HEK293 (cell line): ENCODE measurements around the gene CYB5R3.

Experiments used
- GLIS1 ChIP-seq: fragments of 450-650 bp; formaldehyde crosslinking; IDR thresholded peaks from 2 replicates; pipeline ENCODE4 v1.5.1; 2016; ENCODE audit warnings: missing biosample characterization, missing genetic modification characterization
- KLF16 ChIP-seq: fragments of 450-650 bp; formaldehyde crosslinking; IDR thresholded peaks from 2 replicates; pipeline ENCODE4 v1.5.1; 2017; ENCODE audit warnings: missing biosample characterization, missing genetic modification characterization
- SCRT1 ChIP-seq: fragments of 450-650 bp; formaldehyde crosslinking; IDR thresholded peaks from 2 replicates; pipeline ENCODE4 v1.5.1; 2016; ENCODE audit warnings: missing biosample characterization, missing genetic modification characterization, borderline replicate concordance
- SP2 ChIP-seq: fragments of 450-650 bp; formaldehyde crosslinking; IDR thresholded peaks from 2 replicates; pipeline ENCODE4 v1.5.1; 2016; ENCODE audit warnings: missing biosample characterization, missing genetic modification characterization
- TRIM28 ChIP-seq: IDR thresholded peaks from 2 replicates; pipeline ENCODE4 v1.6.1; 2011; ENCODE audit warnings: low read length, control low read depth, borderline replicate concordance
- ZFP3 ChIP-seq: fragments of 450-650 bp; formaldehyde crosslinking; IDR thresholded peaks from 2 replicates; pipeline ENCODE4 v1.5.1; 2016; ENCODE audit warnings: low read depth, missing biosample characterization, missing genetic modification characterization
- ZNF133 ChIP-seq: fragments of 450-650 bp; formaldehyde crosslinking; IDR thresholded peaks from 2 replicates; pipeline ENCODE4 v1.5.1; 2016; ENCODE audit warnings: missing biosample characterization, missing genetic modification characterization
- ZNF146 ChIP-seq: fragments of 450-650 bp; formaldehyde crosslinking; IDR thresholded peaks from 2 replicates; pipeline ENCODE4 v1.5.1; 2016; ENCODE audit warnings: missing biosample characterization, missing genetic modification characterization
- ZNF221 ChIP-seq: fragments of 450-650 bp; formaldehyde crosslinking; IDR thresholded peaks from 2 replicates; pipeline ENCODE4 v1.5.1; 2017; ENCODE audit warnings: missing biosample characterization, missing genetic modification characterization, borderline replicate concordance
- ZNF23 ChIP-seq: fragments of 450-650 bp; formaldehyde crosslinking; IDR thresholded peaks from 2 replicates; pipeline ENCODE4 v1.5.1; 2016; ENCODE audit warnings: missing biosample characterization, missing genetic modification characterization, borderline replicate concordance
- ZNF239 ChIP-seq: fragments of 450-650 bp; formaldehyde crosslinking; IDR thresholded peaks from 2 replicates; pipeline ENCODE4 v1.5.1; 2016; ENCODE audit warnings: missing biosample characterization, missing genetic modification characterization
- ZNF335 ChIP-seq: fragments of 450-650 bp; formaldehyde crosslinking; conservative IDR thresholded peaks from 2 replicates; pipeline ENCODE4 v1.5.1; 2016; ENCODE audit warnings: missing biosample characterization, missing genetic modification characterization
- ZNF37A ChIP-seq: fragments of 450-650 bp; IDR thresholded peaks from 2 replicates; pipeline ENCODE4 v1.5.1; 2018; ENCODE audit warnings: missing biosample characterization, missing genetic modification characterization
- ZNF404 ChIP-seq: fragments of 450-650 bp; formaldehyde crosslinking; IDR thresholded peaks from 2 replicates; pipeline ENCODE4 v1.5.1; 2017; ENCODE audit warnings: missing biosample characterization, missing genetic modification characterization
- ZNF48 ChIP-seq: fragments of 450-650 bp; formaldehyde crosslinking; IDR thresholded peaks from 2 replicates; pipeline ENCODE4 v1.5.1; 2016; ENCODE audit warnings: missing biosample characterization, missing genetic modification characterization
- ZNF514 ChIP-seq: fragments of 450-650 bp; formaldehyde crosslinking; IDR thresholded peaks from 2 replicates; pipeline ENCODE4 v1.5.1; 2016; ENCODE audit warnings: missing biosample characterization, missing genetic modification characterization
- ZNF529 ChIP-seq: fragments of 450-650 bp; formaldehyde crosslinking; IDR thresholded peaks from 2 replicates; pipeline ENCODE4 v1.5.1; 2017; ENCODE audit warnings: missing genetic modification characterization, missing biosample characterization; ENCODE audit not compliant: insufficient replicate concordance
- ZNF610 ChIP-seq: fragments of 450-650 bp; formaldehyde crosslinking; IDR thresholded peaks from 2 replicates; pipeline ENCODE4 v1.5.1; 2016; ENCODE audit warnings: missing biosample characterization, missing genetic modification characterization, borderline replicate concordance
- ZNF626 ChIP-seq: fragments of 450-650 bp; sonication (Bioruptor Pico); formaldehyde crosslinking; IDR thresholded peaks from 2 replicates; pipeline ENCODE4 v1.5.1; 2018; ENCODE audit warnings: missing biosample characterization, missing genetic modification characterization, inconsistent platforms
- ZNF677 ChIP-seq: fragments of 450-650 bp; IDR thresholded peaks from 2 replicates; pipeline ENCODE4 v1.5.0; 2018; ENCODE audit warnings: missing biosample characterization, mild to moderate bottlenecking, missing genetic modification characterization, moderate library complexity
- ZNF791 ChIP-seq: fragments of 450-650 bp; formaldehyde crosslinking; IDR thresholded peaks from 2 replicates; pipeline ENCODE4 v1.5.1; 2016; ENCODE audit warnings: missing biosample characterization, missing genetic modification characterization
- ZXDB ChIP-seq: fragments of 450-650 bp; formaldehyde crosslinking; IDR thresholded peaks from 2 replicates; pipeline ENCODE4 v1.5.1; 2016; ENCODE audit warnings: missing biosample characterization, missing genetic modification characterization
- TF ChIP-seq, protein P1 (sequence below): fragments of 450-650 bp; formaldehyde crosslinking; conservative IDR thresholded peaks from 2 replicates; pipeline ENCODE4 v1.5.1; 2016; ENCODE audit warnings: low read depth, missing biosample characterization, missing genetic modification characterization
- TF ChIP-seq, protein P2 (sequence below): fragments of 450-650 bp; IDR thresholded peaks from 2 replicates; pipeline ENCODE4 v1.5.1; 2018; ENCODE audit warnings: missing biosample characterization, mild to moderate bottlenecking, missing genetic modification characterization
- TF ChIP-seq, protein P3 (sequence below): fragments of 450-650 bp; formaldehyde crosslinking; IDR thresholded peaks from 2 replicates; pipeline ENCODE4 v1.5.1; 2017; ENCODE audit warnings: missing biosample characterization, missing genetic modification characterization
- TF ChIP-seq, protein P4 (sequence below): fragments of 450-650 bp; formaldehyde crosslinking; IDR thresholded peaks from 2 replicates; pipeline ENCODE4 v1.5.1; 2016; ENCODE audit warnings: missing biosample characterization, missing genetic modification characterization
- TF ChIP-seq, protein P5 (sequence below): fragments of 450-650 bp; formaldehyde crosslinking; IDR thresholded peaks from 2 replicates; pipeline ENCODE4 v1.5.1; 2016; ENCODE audit warnings: missing biosample characterization, missing genetic modification characterization

Gene CYB5R3

DNA sequence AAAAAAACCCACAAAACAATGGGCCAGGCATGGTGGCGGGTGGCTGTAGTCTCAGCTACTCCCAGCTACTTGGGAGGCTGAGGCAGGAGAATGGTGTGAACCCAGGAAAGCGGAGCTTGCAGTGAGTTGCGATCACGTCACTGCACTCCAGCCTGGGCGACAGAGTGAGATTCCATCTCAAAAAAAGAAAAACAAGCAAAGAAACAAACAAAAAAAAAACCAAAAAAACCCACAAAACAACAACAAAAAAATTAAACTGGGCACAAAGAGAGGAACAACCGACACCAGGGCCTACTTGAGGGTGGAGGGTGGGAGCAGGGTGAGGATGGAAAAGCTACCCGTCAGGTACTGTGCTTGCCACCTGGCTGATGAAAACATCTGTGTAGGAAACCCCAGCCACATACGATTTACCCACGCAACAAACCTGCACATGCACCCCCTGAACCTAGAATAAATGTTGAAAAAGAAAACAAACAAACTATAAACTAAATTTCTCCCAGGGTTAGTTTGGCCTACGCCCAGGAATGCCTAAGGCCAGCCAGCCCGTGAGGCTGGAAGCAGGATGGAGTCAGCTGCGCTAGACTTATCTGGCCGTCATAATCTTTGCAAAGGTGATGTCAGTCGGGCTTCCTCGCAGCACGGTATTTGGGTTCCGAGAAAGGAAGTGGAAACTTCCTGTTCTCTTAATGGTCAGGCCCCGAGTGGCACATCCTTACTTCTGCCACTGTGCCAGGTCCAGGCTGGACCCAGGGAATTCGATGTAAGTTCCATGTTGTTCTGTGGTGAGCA lies 21.9 kb upstream of the CYB5R3 start (continued):
- TF ChIP-seq, protein P1, sequence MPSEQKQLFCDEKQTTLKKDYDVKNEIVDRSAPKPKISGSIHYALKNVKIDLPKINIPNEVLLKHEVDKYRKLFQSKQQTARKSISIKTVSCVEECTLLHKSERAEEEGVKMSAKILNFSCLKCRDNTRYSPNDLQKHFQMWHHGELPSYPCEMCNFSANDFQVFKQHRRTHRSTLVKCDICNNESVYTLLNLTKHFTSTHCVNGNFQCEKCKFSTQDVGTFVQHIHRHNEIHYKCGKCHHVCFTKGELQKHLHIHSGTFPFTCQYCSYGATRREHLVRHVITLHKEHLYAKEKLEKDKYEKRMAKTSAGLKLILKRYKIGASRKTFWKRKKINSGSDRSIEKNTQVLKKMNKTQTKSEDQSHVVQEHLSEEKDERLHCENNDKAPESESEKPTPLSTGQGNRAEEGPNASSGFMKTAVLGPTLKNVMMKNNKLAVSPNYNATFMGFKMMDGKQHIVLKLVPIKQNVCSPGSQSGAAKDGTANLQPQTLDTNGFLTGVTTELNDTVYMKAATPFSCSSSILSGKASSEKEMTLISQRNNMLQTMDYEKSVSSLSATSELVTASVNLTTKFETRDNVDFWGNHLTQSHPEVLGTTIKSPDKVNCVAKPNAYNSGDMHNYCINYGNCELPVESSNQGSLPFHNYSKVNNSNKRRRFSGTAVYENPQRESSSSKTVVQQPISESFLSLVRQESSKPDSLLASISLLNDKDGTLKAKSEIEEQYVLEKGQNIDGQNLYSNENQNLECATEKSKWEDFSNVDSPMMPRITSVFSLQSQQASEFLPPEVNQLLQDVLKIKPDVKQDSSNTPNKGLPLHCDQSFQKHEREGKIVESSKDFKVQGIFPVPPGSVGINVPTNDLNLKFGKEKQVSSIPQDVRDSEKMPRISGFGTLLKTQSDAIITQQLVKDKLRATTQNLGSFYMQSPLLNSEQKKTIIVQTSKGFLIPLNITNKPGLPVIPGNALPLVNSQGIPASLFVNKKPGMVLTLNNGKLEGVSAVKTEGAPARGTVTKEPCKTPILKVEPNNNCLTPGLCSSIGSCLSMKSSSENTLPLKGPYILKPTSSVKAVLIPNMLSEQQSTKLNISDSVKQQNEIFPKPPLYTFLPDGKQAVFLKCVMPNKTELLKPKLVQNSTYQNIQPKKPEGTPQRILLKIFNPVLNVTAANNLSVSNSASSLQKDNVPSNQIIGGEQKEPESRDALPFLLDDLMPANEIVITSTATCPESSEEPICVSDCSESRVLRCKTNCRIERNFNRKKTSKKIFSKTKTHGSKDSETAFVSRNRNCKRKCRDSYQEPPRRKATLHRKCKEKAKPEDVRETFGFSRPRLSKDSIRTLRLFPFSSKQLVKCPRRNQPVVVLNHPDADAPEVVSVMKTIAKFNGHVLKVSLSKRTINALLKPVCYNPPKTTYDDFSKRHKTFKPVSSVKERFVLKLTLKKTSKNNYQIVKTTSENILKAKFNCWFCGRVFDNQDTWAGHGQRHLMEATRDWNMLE (tag by site-specific recombination), result no peak
- TF ChIP-seq ZNF514 (tag by site-specific recombination) (no peak), ZNF404 (tag by site-specific recombination) (no peak), KLF16 (tag by site-specific recombination) (no peak), ZNF48 (tag by site-specific recombination) (no peak), ZNF221 (no peak), ZNF677 (tag by site-specific recombination) (no peak), ZFP3 (tag by site-specific recombination) (no peak), ZNF791 (tag by site-specific recombination) (no peak), ZNF610 (tag by site-specific recombination) (no peak), ZXDB (0 out of 2 replicates have a peak, but pooled peaks have one; percentile 28), SCRT1 (tag by site-specific recombination) (no peak), ZNF37A (tag by site-specific recombination) (no peak), ZNF239 (tag by site-specific recombination) (no peak), TRIM28 (no peak), ZNF335 (tag by site-specific recombination) (0 out of 2 replicates have a peak, but pooled peaks have one; percentile 15), SP2 (tag by site-specific recombination) (no peak), GLIS1 (peak; percentile 43; the same call in 1 of the 2 replicates), ZNF146 (tag by site-specific recombination) (no peak), ZNF23 (tag by site-specific recombination) (no peak), ZNF133 (tag by site-specific recombination) (no peak), ZNF529 (tag by site-specific recombination) (no peak), ZNF626 (no peak)
- TF ChIP-seq, protein P2, sequence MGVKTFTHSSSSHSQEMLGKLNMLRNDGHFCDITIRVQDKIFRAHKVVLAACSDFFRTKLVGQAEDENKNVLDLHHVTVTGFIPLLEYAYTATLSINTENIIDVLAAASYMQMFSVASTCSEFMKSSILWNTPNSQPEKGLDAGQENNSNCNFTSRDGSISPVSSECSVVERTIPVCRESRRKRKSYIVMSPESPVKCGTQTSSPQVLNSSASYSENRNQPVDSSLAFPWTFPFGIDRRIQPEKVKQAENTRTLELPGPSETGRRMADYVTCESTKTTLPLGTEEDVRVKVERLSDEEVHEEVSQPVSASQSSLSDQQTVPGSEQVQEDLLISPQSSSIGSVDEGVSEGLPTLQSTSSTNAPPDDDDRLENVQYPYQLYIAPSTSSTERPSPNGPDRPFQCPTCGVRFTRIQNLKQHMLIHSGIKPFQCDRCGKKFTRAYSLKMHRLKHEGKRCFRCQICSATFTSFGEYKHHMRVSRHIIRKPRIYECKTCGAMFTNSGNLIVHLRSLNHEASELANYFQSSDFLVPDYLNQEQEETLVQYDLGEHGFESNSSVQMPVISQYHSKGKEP (tag by site-specific recombination), result no peak
- TF ChIP-seq, protein P3, sequence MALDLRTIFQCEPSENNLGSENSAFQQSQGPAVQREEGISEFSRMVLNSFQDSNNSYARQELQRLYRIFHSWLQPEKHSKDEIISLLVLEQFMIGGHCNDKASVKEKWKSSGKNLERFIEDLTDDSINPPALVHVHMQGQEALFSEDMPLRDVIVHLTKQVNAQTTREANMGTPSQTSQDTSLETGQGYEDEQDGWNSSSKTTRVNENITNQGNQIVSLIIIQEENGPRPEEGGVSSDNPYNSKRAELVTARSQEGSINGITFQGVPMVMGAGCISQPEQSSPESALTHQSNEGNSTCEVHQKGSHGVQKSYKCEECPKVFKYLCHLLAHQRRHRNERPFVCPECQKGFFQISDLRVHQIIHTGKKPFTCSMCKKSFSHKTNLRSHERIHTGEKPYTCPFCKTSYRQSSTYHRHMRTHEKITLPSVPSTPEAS (tag by site-specific recombination), result no peak
- TF ChIP-seq, protein P4, sequence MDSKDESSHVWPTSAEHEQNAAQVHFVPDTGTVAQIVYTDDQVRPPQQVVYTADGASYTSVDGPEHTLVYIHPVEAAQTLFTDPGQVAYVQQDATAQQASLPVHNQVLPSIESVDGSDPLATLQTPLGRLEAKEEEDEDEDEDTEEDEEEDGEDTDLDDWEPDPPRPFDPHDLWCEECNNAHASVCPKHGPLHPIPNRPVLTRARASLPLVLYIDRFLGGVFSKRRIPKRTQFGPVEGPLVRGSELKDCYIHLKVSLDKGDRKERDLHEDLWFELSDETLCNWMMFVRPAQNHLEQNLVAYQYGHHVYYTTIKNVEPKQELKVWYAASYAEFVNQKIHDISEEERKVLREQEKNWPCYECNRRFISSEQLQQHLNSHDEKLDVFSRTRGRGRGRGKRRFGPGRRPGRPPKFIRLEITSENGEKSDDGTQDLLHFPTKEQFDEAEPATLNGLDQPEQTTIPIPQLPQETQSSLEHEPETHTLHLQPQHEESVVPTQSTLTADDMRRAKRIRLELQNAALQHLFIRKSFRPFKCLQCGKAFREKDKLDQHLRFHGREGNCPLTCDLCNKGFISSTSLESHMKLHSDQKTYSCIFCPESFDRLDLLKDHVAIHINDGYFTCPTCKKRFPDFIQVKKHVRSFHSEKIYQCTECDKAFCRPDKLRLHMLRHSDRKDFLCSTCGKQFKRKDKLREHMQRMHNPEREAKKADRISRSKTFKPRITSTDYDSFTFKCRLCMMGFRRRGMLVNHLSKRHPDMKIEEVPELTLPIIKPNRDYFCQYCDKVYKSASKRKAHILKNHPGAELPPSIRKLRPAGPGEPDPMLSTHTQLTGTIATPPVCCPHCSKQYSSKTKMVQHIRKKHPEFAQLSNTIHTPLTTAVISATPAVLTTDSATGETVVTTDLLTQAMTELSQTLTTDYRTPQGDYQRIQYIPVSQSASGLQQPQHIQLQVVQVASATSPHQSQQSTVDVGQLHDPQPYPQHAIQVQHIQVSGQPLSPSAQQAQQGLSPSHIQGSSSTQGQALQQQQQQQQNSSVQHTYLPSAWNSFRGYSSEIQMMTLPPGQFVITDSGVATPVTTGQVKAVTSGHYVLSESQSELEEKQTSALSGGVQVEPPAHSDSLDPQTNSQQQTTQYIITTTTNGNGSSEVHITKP (tag by site-specific recombination), result 0 out of 2 replicates have a peak, but pooled peaks have one; percentile 28
- TF ChIP-seq, protein P5, sequence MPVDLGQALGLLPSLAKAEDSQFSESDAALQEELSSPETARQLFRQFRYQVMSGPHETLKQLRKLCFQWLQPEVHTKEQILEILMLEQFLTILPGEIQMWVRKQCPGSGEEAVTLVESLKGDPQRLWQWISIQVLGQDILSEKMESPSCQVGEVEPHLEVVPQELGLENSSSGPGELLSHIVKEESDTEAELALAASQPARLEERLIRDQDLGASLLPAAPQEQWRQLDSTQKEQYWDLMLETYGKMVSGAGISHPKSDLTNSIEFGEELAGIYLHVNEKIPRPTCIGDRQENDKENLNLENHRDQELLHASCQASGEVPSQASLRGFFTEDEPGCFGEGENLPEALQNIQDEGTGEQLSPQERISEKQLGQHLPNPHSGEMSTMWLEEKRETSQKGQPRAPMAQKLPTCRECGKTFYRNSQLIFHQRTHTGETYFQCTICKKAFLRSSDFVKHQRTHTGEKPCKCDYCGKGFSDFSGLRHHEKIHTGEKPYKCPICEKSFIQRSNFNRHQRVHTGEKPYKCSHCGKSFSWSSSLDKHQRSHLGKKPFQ (tag by site-specific recombination), result peak; percentile 60; the same call in 1 of the 2 replicates
